Measurements from ENCODE around the gene AK1. TPM values are rescaled to one million over a fixed set of nuclear protein-coding genes. Genes with fewer than 3 reads are reported as not detected.

AK1 gene
- total and polyA plus RNA-seq, 9 of the 15 experiments (the other 6 are each of a cell fraction or from before 2014, with no cell fraction given) = 10.1 to 71.8 (median 39.0) TPM

- TF ChIP-seq CUX1 (CRISPR knock-in tag; IDR thresholded peaks at IDR 0.05) (no peak), HDAC1 (IDR thresholded peaks at IDR 0.05) (no peak), DIDO1 (tag; IDR thresholded peaks at IDR 0.05; ENCODE audit: low read depth) (no peak), SAFB2 (IDR thresholded peaks at IDR 0.05; ENCODE audit: borderline replicate concordance, low read depth, low read length, severe bottlenecking) (no peak), CHD7 (IDR thresholded peaks at IDR 0.05; ENCODE audit: low read depth, low read length) (no peak), RUNX1 (IDR thresholded peaks at IDR 0.05; ENCODE audit: low read depth) (no peak), SUPT5H (IDR thresholded peaks at IDR 0.05) (no peak), ADNP (tag; IDR thresholded peaks at IDR 0.05) (no peak), TGIF2 (CRISPR knock-in tag; IDR thresholded peaks at IDR 0.05) (0 out of 2 replicates have a peak, but pooled peaks have one; percentile 24), CREB5 (CRISPR knock-in tag; IDR thresholded peaks at IDR 0.05) (no peak)
Observed at GRCh38 chr9:127921557-127922120, 44.2 kb upstream of the AK1 start (continued).
